Erythroblast (primary cell): ENCODE results near the gene FILIP1L.

Source experiments
- GATA1 ChIP-seq: IDR thresholded peaks from 2 replicates; pipeline ENCODE4 v1.6.1; 2011; ENCODE audit warnings: low read depth, mild to moderate bottlenecking, control low read depth, low read length, moderate library complexity
- POLR2A ChIP-seq: IDR thresholded peaks from 2 replicates; pipeline ENCODE4 v1.6.1; 2011; ENCODE audit warnings: mild to moderate bottlenecking, low read length

DNA sequence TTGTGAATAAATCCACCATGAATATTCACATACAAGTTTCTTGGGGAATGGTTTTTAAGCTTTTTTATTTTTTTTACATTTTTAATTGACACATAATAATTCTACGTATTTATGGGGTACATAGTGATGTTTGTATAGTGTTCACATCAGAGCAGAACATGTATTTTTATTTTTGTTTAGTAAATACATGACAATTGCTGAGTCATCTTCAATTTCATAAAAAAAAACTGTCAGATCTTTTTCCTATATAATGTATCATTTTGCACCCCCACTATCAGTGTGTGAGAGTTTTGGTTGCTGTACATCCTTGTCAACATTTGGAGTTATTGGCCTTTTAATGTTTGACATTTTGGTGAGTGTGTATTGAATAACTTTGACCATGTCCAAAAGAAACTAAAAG, 39.9 kb upstream of the FILIP1L start:
- no peak for TF ChIP-seq POLR2A
- TF ChIP-seq GATA1, result no peak
